NCI-H510A (cell line): ENCODE data around the gene SSBP3.
"Not testable (repeated sequence)": the region's sequence is repeated elsewhere in the genome, so short reads cannot be mapped to it uniquely, and the experiment has no call there.

Experiments used
- DNase-seq: peaks from one replicate; lab custom pipeline; 2025; lab: John Stamatoyannopoulos, UW

Gene SSBP3

GRCh38 chr1:54241364-54241763, 164.8 kb downstream of the SSBP3 start:
- no peak for DNase-seq

- DNase-seq: no peak
These were observed 165.4 kb downstream of the SSBP3 start for GRCh38 chr1:54240741-54241335.

- no peak for DNase-seq
These were observed 166.6 kb downstream of the SSBP3 start for GRCh38 chr1:54239631-54240031.

- DNase-seq: no peak
These were observed 167.2 kb downstream of the SSBP3 start for GRCh38 chr1:54239035-54239383.

- DNase-seq: no peak
These were observed 167.7 kb downstream of the SSBP3 start for GRCh38 chr1:54238353-54239034.

GRCh38 chr1:54237586-54237985, 168.6 kb downstream of the SSBP3 start:
- DNase-seq: no peak

- DNase-seq: no peak
These were observed 171.9 kb downstream of the SSBP3 start for GRCh38 chr1:54234284-54234683.

- DNase-seq: not testable (repeated sequence)
These were observed 173.0 kb downstream of the SSBP3 start for GRCh38 chr1:54233196-54233595.

GRCh38 chr1:54230507-54231339, 175.5 kb downstream of the SSBP3 start:
- DNase-seq: no peak

- DNase-seq: no peak
These were observed 176.8 kb downstream of the SSBP3 start for GRCh38 chr1:54229281-54229891.

- no peak for DNase-seq
These were observed 177.5 kb downstream of the SSBP3 start for GRCh38 chr1:54228638-54229079.

- DNase-seq: no peak
These were observed 178.3 kb downstream of the SSBP3 start for GRCh38 chr1:54227891-54228310.

- no peak for DNase-seq
These were observed 179.0 kb downstream of the SSBP3 start for GRCh38 chr1:54227091-54227602.

GRCh38 chr1:54225986-54226559, 180.1 kb downstream of the SSBP3 start:
- no peak for DNase-seq

- DNase-seq: no peak
These were observed 180.8 kb downstream of the SSBP3 start for GRCh38 chr1:54225378-54225777.

GRCh38 chr1:54224233-54224632, 182.0 kb downstream of the SSBP3 start:
- no peak for DNase-seq

GRCh38 chr1:54223441-54224202, 182.6 kb downstream of the SSBP3 start:
- DNase-seq: no peak

- no peak for DNase-seq
These were observed 183.5 kb downstream of the SSBP3 start for GRCh38 chr1:54222711-54223110.

GRCh38 chr1:54221867-54222484, 184.2 kb downstream of the SSBP3 start:
- no peak for DNase-seq

GRCh38 chr1:54221113-54221834, 184.9 kb downstream of the SSBP3 start:
- no peak for DNase-seq
